ENCODE results near the gene CCDC180.
"Not testable (repeated sequence)": the region's sequence is repeated elsewhere in the genome, so short reads cannot be mapped to it uniquely, and the experiment has no call there.

CCDC180 gene

GRCh38 chr9:97311798-97312500, 4.5 kb downstream of the CCDC180 start:
- no peak for DNase-seq

GRCh38 chr9:97312556-97312955, 5.1 kb downstream of the CCDC180 start:
- no peak for DNase-seq

GRCh38 chr9:97313243-97313642, 5.8 kb downstream of the CCDC180 start:
- DNase-seq: no peak

GRCh38 chr9:97313746-97314145, 6.3 kb downstream of the CCDC180 start:
- DNase-seq: no peak

- DNase-seq: no peak
These were observed 7.0 kb downstream of the CCDC180 start for GRCh38 chr9:97314503-97314902.

- no peak for DNase-seq
These were observed 8.1 kb downstream of the CCDC180 start for GRCh38 chr9:97315550-97315949.

- DNase-seq: no peak
These were observed 9.4 kb downstream of the CCDC180 start for GRCh38 chr9:97316904-97317303.

- no peak for DNase-seq
These were observed 11.0 kb downstream of the CCDC180 start for GRCh38 chr9:97318433-97318832.

- DNase-seq: no peak
These were observed 11.9 kb downstream of the CCDC180 start for GRCh38 chr9:97319395-97319794.

- DNase-seq: no peak
These were observed 12.7 kb downstream of the CCDC180 start for GRCh38 chr9:97320080-97320642.

- DNase-seq: no peak
These were observed 13.8 kb downstream of the CCDC180 start for GRCh38 chr9:97321251-97321650.

- DNase-seq: no peak
These were observed 14.2 kb downstream of the CCDC180 start for GRCh38 chr9:97321691-97322090.

GRCh38 chr9:97322105-97322504, 14.6 kb downstream of the CCDC180 start:
- DNase-seq: no peak

GRCh38 chr9:97324954-97325353, 17.5 kb downstream of the CCDC180 start:
- DNase-seq: no peak

- no peak for DNase-seq
These were observed 20.1 kb downstream of the CCDC180 start for GRCh38 chr9:97327562-97327961.

GRCh38 chr9:97332993-97333392, 25.5 kb downstream of the CCDC180 start:
- DNase-seq: no peak

- DNase-seq: not testable (repeated sequence)
These were observed 28.2 kb downstream of the CCDC180 start for GRCh38 chr9:97335622-97336021.

- DNase-seq: no peak
These were observed 41.4 kb downstream of the CCDC180 start for GRCh38 chr9:97348871-97349270.

GRCh38 chr9:97349400-97349799, 41.9 kb downstream of the CCDC180 start:
- no peak for DNase-seq

- DNase-seq: no peak
These were observed 47.2 kb downstream of the CCDC180 start for GRCh38 chr9:97354637-97355036.

- DNase-seq: no peak
These were observed 49.6 kb downstream of the CCDC180 start for GRCh38 chr9:97357056-97357455.

Measured in stimulated activated naive CD4-positive, alpha-beta T cell treated with Interleukin-2 at 50 U/mL for 16 hours (primary cell).